Hematopoietic multipotent progenitor cell treated with erythropoietin and hydrocortisone succinate and interleukin-3 and kit ligand, for 17 days (in vitro differentiated cells): Measurements from ENCODE around the gene AK3.
A peak's percentile ranks its signal among the peaks of the same experiment; 100 is the strongest.
"Not testable (repeated sequence)": the region's sequence is repeated elsewhere in the genome, so short reads cannot be mapped to it uniquely, and the experiment has no call there.

Experiments used
- DNase-seq: peaks from one replicate; pipeline ENCODE4 v3.0.0-alpha.2; 2015; ENCODE audit warnings: low spot score

AK3 gene

DNA sequence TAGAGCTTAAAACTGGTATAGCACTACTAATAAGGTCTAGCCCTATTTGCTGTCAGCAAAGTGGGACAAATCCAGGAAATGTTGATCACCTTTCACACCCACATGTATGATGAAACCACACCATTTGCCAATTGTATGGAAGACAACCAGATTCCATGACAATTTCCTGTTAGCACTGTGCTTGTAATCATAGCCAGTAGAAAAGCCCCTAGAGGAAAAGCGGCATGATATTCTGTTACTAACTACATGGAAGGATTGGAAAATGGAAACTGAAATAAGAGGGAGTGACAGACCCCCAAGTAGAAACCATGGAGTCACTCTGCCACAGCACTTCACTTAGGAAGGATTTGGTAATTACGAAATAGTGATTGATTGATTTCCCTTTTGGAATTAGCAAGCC lies 75.6 kb downstream of the AK3 start:
- DNase-seq, result no peak

DNA sequence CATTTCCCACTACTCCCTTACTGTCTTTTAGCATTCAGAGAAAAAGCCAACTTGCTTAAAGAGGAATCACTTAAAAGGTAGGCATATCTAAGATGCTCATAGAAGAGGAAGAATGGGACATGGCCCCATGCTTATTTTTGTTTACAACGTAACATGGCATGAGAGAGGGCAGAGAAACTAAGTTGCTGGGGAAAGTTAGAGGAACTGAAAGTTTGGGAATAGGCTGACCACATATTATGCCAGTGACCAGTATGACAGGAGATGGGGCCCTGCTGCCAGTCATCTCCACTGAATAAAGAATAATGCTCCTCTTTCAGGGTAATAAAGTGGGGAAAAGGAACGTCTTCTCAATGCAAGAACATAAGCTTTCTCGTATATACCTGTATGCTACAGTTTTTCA lies 77.0 kb downstream of the AK3 start:
- DNase-seq, result no peak

DNA sequence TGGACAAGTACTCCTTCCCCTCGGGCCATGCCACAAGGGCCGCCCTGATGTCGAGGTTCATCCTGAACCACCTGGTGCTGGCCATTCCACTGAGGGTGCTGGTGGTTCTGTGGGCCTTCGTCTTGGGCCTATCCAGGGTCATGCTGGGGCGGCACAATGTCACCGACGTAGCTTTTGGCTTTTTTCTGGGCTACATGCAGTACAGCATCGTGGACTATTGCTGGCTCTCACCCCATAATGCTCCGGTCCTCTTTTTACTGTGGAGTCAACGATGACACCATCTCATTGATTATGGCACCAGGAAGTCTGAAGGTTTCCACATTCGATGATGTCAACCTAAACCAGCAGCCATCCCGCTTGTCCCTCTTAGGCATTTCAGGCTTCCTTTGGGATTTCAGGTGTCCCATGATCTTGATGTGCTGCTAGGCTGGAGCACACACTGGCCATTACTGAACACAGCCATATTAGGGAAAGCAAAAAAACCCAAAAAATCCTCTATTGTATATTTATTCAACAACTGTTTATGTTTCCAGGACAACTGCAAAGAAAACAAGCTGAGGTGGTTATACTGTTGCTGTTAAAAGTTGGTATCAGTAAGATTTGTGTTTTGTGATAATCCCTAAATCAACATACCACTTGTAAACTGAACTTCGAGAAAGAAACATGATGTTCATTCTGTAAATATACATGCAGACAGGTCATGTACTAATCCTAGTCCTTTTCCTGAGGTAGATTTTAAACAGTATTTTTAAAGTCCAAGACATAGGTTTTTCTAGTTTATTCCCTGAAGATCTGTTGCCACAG lies 77.8 kb downstream of the AK3 start:
- DNase-seq, result no peak

DNA sequence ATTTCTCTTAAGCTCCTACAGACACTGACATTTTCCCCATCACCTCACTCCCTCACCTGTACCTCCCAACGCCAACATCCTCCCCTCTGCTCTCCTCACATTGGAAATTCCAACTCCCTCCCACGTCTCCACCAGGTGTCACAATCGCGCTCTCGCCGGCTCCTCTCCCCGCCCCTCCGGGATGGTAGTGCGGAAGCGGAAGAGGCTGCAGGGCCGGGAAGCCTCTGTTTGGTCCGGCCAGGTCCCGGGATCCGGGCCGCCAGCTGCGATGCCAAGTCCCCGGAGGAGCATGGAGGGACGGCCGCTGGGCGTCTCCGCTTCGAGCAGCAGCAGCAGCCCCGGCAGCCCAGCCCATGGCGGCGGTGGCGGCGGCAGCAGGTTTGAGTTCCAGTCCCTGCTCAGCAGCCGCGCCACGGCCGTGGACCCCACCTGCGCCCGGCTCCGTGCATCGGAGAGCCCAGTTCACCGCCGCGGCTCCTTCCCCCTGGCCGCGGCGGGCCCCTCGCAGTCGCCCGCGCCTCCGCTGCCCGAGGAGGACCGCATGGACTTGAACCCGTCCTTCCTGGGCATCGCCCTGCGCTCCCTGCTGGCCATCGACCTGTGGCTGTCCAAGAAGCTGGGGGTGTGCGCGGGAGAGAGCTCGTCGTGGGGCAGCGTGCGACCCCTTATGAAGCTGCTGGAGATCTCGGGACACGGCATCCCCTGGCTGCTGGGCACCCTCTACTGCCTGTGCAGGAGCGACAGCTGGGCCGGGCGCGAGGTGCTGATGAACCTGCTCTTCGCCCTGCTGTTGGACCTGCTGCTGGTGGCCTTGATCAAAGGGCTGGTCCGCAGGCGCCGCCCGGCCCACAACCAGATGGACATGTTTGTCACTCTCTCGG lies 78.7 kb downstream of the AK3 start, which contains the start of gene PLPP6:
PLPP6 (plus strand) TSS at position 187 of the 881 bp plus-strand sequence; CDS start at position 269, 82 bp downstream.
- DNase-seq, result peak; percentile 84

DNA sequence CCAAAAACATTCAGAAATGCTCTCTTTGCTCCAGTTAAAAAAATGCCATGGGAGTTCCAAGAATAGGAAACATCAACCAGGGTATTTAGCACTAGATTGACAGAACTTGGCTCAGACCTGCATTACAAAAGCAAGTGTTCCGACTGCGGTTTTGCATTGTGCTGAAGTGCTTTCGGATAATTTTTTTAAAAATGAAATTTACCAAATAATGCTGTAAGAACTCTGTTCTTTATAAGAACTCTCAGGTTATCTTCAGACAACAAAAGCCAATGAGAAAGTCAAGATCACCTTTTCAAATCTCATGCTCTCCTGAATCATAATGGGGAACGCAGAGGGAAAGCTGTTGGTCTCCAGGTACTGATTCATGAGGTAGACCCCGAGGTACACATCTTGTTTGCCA lies 79.4 kb downstream of the AK3 start:
- DNase-seq, result no peak

DNA sequence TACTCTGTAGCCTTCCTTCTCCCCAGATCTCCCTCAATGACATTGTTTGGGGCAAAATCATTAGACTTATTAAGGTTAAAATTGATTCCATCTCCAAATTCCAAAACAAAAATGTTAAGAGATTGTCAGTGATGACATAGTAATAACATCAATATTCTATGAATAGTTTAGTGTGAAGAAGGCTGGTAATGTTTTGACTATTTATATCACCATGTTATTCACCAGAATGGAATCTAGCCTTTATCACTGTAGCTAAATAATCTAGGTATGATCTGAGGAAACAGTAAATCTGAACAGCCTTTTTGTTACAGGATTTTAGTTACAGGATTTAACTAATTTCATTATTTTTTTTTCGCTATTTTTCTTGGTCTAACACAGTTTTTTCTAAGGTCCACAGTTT lies 79.8 kb downstream of the AK3 start:
- DNase-seq, result no peak

DNA sequence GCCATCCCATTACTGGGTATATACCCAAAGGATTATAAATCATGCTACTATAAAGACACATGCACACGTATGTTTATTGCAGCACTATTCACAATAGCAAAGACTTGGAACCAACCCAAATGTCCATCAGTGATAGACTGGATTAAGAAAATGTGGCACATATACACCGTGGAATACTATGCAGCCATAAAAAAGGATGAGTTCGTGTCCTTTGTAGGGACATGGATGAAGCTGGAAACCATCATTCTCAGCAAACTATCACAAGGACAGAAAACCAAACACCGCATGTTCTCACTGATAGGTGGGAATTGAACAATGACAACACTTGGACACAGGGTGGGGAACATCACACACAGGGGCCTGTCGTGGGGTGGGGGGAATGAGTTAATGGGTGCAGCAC lies 80.3 kb downstream of the AK3 start:
- not testable (repeated sequence) for DNase-seq
